Measurements from ENCODE around the gene GTF2A2.

DNA sequence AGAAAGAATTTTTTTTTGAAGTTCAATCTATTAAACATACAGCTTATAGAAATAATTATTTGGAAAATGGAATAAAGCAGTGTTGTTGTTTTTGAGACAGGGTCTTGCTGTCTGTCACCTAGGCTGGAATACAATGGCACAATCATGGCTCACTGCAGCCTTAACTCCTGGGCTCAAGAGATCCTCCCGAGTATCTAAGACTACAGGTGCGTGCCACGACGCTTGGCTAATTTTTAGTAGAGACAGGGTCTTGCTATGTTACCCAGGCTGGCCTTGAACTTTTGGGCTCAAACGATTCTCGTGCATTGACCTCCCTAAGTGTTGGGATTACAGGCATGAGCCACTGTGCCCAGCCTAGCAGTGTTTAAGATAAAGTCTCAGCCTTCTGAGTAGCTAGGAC, 23.0 kb upstream of the GTF2A2 start:
- TF ChIP-seq, protein P1, sequence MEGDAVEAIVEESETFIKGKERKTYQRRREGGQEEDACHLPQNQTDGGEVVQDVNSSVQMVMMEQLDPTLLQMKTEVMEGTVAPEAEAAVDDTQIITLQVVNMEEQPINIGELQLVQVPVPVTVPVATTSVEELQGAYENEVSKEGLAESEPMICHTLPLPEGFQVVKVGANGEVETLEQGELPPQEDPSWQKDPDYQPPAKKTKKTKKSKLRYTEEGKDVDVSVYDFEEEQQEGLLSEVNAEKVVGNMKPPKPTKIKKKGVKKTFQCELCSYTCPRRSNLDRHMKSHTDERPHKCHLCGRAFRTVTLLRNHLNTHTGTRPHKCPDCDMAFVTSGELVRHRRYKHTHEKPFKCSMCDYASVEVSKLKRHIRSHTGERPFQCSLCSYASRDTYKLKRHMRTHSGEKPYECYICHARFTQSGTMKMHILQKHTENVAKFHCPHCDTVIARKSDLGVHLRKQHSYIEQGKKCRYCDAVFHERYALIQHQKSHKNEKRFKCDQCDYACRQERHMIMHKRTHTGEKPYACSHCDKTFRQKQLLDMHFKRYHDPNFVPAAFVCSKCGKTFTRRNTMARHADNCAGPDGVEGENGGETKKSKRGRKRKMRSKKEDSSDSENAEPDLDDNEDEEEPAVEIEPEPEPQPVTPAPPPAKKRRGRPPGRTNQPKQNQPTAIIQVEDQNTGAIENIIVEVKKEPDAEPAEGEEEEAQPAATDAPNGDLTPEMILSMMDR (IDR thresholded peaks at IDR 0.05; ENCODE audit: insufficient read depth, low read length, poor library complexity, severe bottlenecking), result no peak
- TF ChIP-seq EZH2phosphoT487 (conservative IDR thresholded peaks at IDR 0.05; ENCODE audit: low read length), result no peak
